Measurements from ENCODE around the gene GOLM1.
"Not testable (repeated sequence)": the region's sequence is repeated elsewhere in the genome, so short reads cannot be mapped to it uniquely, and the experiment has no call there.

The GOLM1 gene

DNA sequence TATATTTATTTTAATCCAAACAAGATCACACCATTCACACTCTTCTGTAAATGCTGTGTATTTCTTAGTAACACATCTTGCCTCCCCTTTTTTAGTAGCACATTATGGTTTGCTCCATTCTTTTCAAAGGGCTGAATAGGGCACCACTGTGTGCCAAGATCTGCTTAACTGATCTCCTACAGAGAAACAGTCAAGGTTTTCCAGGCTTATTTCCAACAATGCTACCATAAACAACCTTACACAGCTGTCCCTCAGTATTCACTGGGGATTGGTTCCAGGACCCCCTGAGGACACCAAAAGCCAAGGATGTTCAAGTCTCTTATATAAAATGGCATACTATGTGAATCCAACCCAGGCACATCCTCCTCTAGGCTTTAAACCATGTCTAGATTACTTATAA, 16.5 kb downstream of the GOLM1 start:
- no peak for DNase-seq (ENCODE audit: low read depth in 2 of 2)

DNA sequence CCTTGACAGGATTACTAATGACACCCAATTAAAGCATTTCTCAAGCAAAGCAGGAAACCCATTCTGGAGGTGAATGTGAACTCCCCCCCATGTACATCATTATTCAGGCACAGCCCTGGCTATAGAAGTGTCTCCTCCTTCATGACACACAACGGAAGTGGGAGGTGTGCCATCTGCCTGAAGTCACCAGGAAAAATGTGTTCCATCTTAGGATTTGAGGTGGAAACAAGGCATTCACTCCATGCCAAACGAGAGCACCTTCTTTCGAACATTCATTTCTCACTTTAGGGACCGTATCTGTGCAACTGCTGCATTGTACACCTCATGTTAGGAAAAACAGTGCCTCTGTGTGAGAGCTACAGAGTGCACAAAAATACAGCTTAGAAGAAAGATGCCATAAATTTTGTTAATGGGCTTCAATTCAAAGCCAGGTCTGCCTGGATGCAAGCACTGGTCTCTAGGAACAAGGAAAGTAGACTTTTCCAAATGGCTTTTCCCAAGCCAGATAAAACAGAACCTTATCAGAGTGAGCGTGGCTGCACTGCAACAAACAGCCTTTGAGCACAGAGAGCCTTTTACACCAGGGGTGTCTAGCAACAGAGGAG, 19.4 kb downstream of the GOLM1 start:
- DNase-seq (ENCODE audit: low read depth in 2 of 2): no peak

DNA sequence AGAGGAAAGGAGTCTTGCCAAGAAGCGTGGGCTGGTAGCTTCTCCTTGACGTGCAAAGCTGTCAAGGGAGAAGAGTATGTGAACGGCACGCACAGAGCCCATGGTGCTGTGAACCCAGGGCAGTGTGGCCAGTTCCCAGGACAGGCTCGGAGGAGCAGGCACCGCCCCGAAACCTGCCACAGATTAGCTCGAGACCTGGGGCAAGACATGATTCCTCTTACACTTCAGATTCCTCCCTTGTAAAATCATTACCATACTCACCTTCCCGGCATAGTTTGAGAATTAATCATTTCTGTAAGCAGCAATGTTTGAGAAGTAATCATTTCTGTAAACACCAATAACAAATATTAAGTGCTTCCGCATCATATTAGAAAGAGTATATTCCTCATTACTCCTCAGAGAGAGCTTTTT, 19.9 kb downstream of the GOLM1 start:
- DNase-seq (ENCODE audit: low read depth in 2 of 2): no peak

DNA sequence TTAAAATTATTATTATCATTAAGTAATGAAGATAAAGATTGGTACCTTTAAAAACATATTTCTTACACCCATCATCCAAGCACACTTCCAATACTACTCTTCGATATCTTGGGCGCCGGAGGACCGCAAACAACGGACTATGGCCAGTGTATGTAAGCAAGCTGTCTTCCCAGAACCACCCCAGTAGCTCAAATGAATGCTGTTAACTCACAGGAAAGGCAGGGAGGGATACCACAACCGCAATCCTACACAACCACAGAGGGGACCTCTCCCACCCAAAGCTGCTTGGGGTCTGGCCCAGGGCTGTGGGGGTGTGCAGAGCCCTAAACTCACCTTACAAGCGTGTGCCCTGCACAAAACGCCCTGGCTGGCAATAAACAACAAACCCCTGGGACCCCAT, 20.6 kb downstream of the GOLM1 start:
- DNase-seq (ENCODE audit: low read depth in 2 of 2): no peak

DNA sequence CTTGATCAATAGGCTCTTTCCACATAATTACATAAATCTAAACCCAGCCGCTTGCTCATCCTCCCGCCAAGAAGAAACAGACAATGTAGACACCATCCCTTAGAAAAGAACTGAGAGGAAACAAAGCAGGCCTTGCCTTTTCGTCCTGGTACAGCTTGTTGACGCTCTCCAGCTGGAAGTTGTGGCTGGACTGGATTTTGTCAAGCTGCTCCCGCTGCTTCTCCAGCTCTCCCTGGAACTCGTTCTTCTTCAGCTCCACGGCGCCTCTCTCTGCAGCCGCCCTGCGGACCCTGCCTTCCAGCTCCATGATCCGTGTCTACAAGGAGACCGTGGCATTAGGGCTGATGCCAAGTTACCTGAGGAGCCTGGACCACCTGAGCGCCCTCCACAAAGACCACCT, 22.1 kb downstream of the GOLM1 start:
- no peak for DNase-seq (ENCODE audit: low read depth in 2 of 2)

DNA sequence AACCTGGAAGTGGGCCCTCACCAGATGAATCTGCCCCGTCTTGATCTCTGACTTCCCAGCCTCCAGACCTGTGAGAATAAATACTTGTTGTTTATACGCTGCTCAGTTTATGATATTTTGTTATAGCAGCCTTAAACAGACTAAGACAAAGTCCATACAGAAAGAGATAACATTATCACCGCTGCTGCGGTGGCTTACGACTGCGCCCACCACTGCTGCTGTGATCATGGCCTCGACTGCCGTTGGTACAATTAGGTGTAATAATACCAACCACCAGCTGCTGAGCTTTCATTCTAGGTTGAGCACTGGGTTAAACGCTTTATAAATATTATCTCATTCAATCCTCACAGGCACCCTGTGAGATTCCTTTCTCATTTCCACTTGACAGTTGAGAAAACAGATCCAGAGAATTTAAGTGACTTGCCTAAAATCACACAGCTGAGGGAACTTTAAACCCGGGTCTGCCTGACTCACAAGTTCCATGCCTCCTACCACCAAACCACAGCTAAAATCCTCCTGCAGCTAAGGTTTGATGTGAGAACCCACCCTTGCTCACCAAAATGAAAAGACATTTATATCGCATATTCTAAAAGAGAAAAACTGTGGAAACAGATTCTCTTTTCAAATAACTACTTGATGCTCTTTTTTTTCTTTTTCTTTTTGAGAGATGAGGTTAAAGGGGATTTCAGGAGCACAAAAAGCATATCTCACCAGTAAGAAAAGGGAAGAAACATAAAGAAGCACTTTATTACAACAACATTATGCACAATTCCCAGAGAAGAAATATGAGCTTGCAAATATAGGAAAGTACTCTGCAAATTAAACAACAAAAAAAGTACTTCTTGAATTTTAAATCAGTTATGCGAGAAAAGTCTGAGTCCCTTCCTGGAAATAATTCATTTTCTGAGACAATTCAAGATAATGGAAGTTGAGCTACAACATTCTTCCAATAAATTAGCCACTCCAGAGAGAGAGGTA, 23.9 kb downstream of the GOLM1 start:
- no peak for DNase-seq (ENCODE audit: low read depth in 2 of 2)

DNA sequence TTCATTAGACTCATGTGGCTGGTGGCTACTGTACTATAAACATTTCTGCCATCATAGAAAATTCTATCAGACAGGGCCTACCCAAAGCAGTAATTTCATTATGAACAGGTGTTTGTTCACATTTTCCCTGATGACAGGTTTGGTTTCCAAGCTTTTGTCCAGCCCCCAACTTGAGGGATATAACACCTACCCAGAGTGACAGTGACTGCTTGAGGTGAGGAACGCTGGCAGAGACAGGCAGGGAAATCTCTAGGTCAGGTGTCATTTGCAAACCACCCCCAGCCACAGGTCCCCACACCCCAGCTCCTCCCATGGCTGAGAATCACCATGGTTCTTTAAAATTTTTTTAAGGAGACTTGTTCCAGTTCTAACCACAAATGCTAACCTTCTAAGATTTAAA, 25.5 kb downstream of the GOLM1 start:
- no peak for DNase-seq (ENCODE audit: low read depth in 2 of 2)

DNA sequence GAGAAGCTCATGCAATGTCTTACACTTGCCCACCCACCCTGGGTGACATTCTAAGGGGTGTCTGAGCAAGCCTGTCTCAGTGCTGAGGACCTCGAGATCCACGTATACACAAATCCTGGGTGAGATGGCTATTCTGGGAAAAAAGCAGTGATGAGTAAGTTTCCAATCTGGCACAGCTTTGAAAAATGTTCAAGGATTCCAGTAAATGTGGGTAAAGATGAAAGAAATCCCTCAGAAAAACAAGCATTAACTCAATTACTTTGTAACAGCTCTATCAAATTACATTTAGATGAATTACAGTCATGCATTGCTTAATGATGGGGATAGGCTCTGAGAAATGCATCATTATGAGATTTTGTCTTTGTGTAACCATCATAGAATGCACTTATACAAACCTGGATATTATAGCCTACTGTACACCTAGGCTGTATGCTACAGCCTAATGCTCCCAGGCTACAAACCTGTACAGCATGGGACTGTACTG, 26.9 kb downstream of the GOLM1 start:
- DNase-seq (ENCODE audit: low read depth in 2 of 2): no peak

DNA sequence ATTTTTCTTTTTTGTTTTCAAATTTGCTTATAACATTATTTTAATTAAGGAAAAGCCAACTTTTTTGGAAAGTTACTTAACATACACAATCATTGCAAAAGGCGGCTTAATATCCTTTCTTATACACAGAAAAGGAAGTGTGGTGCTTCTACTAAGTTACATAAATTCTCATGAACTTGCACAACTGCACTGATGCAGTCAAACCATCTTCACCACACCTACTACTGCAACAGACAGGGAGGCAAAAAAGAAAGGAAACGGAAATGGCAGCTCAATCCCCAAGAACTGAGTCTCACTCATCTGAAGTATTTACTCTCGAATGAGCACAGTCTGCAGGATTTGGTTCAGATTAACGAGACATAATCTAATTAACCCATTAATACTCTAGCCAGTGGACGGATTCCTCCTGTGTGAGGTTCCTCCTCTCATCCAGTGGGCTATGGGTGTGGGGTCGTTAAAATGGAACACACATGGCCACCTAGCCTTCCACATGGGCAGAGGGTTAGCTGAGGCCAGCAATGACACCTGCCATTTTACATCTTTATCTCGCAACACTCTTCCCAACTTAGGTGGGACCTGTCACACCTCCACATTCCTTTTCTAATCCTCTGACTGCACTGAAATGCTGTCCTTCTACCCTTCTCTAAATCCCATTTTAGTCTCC, 30.0 kb downstream of the GOLM1 start:
- no peak for DNase-seq (ENCODE audit: low read depth in 2 of 2)

DNA sequence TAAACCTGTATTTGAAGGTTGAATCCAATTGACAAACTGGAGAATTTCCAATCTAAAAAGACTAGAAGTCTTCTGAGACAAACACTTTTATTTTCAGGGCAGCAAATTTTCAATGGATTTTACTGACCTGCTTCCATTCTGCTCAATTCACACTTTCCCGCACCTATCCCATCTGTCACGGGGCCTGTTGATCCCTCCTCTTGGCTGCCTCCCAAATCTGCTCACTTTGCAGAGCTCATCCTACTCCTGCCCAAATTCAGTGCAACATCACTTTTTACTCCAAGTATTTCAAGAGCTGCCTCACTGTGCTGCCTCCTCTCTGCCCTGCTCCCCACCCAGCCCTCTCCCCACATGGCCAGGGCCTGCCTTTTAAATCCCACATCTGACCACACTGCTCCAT, 35.1 kb downstream of the GOLM1 start:
- DNase-seq (ENCODE audit: low read depth in 2 of 2): no peak

DNA sequence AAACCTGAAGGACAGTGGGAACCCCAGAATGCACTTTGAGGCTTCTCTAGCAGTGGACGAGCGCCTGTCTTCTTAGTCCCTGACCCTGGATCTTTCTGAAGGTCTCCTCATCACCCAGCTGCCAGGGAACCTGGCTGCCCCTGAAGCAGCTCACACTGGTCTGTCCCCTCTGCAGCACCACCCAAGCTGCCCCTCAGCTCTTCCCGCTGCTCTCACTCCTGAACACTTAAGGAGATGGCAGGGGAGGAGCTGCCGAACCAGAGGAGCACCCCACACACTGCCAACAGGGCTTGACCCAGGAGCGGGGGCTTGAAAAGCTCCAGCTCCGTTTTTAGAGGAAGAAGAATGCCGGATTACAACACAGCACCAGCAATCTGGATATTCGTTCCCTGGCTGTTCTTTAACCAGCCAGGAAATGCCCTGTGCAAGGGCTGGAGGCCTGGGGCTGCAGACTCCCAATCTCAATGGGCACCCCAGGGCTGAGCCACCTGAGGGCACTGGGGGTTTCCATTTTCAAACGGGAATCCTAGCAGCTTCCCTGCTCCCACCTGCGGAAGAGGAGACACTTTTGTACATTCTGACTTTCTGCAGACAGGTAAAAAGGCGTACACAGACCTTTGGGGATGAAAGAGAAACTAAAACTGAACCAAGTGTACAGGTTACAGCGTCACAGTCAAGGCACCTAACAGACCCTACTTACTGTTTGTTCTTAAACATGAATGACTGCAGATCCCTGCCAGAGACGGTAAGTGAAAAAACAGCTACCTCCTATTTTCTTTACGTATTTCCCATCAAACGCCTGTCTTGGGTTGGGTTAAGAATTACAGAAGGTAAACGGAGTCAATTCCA, 36.3 kb downstream of the GOLM1 start:
- DNase-seq (ENCODE audit: low read depth in 2 of 2): no peak

DNA sequence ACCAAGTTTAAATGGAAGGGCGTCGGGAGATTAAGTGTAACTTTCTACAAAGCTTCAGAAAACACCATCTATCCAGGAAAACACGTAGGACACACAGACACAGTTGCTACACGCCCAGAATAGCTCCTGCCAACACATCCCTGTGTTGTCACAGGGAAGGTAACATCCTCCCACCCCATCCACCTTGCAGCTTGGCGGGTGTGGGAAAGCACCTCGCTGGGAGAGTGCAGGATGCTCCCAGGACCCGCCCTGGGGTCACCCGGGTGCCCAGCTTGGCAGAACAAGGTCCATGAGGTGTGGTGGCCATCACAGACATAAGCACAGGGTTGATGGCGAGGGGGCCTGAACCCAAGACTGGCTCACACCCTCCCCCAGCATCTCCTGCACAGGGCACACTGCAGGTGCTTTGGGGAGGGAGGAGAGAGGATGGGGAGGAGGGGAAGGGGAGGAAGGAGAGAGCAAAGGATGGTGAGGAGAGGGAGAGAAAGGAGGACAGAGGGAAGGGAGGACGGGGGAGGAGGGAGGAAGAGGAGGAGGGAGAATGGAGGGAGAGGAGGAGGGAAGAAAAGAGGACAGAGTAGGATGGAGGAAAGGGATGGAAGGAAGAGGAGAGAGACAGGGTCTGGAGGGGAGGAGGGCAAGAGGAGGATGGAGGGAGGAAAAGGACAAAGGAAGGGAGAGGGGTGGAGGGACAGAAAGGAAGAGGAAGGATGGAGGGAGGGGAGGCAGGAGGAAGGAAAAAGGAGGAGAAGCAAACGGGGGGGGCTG, 37.2 kb downstream of the GOLM1 start:
- DNase-seq (ENCODE audit: low read depth in 2 of 2): no peak

DNA sequence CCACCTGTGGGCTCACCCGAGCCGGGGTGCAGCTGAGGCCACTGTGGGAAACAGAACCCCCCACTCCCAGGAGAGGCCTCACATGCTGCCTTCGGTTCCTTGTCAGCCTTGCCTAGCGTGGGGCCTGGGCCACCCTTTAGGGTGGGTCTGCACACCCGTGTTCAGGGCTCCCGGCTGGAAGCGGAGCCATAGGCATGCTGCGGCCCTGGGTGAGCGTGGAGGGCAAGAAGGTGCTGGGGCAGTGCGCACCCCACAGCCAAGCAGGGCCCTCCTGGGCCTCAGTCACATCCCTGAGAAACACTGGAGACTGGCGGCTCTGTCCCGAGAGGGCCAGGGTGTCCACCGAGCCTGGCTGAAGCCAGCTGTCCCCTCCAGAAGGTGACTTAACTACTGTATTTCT, 41.9 kb downstream of the GOLM1 start:
- no peak for DNase-seq (ENCODE audit: low read depth in 2 of 2)

DNA sequence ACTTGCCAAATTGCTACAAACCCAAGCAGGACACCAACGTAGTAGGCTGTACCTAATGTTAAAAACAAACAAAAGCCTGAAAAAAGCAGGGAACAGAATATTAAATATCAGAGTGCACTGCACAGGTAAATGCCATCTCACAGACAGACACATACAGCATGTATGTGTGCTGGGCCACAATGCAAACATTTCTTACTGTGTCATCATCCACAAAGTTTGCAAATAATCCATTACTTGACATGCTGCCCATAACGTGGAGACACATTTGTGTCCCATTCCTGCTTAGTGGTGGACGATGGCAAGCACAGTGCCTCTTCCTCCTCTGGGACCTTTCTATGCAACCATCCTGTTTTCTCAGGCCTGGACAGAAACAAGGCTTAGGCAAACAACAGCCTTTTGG, 44.7 kb downstream of the GOLM1 start:
- DNase-seq (ENCODE audit: low read depth in 2 of 2): no peak

DNA sequence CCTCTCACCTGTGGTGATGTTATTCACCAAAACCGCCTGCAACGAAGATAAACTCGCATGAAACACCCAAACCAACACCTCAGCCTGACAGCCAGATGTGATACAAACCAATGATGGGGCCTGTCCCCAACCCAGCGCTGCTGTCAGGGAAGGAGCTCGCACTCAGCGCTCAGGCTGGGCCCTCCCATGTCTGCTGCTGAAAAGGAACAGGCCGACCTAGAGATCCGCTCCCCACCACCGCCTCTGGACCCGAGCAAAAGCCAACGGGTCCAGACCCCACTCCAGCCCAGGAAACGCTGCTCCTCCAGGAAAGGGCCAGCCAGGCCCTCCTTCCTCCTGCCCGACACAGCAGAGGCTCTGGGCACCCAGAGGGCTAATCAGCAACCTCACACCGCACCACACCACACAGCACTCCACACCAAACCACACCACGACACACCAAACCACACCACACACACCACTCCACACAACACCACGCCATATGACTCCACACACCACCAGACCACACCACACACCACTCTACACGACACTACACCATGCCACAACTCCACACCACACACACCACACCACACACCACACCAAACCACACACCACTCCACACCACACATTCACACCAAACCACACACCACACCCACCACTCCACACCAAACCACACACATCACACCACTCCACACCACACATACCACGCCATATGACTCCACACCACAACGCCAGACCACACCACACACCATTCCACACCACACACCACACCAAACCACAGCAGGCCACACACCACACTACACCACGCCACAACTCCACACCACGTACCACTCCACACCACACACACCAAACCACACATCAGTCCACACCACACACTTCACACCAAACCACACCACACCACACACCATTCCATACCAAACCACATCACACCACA, 46.5 kb downstream of the GOLM1 start:
- no peak for DNase-seq (ENCODE audit: low read depth in 2 of 2)

DNA sequence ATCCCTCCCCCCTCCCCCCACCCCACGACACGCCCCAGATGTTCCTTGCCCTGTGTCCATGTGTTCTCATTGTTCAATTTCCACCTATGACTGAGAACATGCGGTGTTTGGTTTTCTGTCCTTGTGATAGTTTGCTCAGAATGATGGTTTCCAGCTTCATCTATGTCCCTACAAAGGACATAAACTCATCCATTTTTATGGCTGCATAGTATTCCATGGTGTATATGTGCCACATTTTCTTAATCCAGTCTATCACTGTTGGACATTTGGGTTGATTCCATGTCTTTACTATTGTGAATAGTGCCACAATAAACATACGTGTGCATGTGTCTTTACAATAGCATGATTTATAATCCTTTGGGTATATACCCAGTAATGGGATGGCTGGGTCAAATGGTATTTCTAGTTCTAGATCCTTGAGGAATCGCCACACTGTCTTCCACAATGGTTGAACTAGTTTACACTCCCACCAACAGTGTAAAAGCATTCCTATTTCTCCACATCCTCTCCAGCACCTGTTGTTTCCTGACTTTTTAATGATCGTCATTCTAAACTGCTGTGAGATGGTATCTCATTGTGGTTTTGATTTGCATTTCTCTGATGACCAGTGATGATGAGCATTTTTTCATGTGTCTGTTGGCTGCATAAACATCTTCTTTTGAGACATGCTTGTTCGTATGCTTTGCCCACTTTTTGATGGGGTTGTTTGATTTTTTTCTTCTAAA, 51.2 kb downstream of the GOLM1 start:
- DNase-seq (ENCODE audit: low read depth in 2 of 2): not testable (repeated sequence)

DNA sequence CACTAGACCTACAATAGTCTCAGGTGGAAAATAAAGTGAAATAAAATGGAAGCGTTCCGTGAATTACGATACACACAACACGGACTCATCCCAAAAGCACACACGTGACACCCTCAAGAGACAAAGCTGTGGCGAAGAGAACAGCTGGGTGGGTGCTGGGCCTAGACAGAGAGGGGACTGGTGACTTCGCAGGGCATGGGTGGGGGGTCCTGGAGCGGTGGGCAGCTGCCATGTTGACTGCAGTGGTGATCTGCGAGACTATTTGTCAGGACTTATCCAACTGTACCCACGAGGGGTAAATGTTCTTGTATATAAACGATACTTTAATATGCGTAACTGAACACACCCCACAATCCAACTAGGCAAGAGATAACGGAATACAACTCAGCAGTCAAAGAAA, 52.0 kb downstream of the GOLM1 start:
- no peak for DNase-seq (ENCODE audit: low read depth in 2 of 2)

DNA sequence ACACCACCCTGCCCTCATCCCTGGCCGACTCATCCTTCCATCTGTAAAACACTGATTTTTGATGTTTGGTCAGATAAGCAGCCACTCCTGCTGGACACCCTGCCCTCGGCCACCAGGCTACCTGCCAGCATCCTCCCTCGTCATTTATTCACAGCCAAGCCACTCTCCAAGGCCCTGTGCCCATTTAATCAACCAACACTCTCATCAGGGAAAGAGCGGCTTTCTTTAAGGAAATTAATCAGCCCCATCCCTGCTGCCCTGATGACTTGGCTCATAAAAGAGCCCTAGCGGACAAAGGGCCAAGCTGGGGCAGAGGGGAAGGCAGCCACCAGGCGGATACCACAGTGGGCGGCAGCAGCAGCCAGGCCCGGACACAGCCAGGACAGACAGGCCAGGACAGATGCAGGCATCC, 52.4 kb downstream of the GOLM1 start:
- no peak for DNase-seq (ENCODE audit: low read depth in 2 of 2)

DNA sequence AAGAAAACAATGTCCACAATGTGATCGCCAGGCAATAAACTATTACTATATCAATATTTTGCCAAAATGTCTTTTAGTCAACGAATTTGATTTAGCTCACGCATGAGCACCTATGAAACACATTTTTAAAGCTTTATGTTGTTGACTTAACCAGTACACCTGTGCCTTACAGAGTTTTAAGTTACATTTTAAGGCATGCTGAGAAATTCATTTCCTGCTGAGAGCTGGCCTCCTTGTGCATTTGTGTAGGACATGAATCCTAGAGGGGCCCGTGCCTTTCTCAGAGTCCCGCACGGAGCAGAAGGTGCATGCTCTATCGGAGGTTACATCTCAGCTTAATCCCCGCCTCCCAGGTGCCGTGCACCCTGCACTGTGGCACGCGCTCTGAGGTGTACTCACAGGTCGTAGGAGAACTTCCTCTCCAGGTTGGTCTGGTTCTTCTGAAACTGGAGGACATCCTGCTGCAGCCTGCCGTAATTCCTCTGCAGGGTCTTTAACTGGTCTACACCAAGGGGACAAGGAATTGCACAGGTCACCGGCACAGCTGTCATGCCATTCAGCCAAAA, 53.2 kb downstream of the GOLM1 start:
- DNase-seq (ENCODE audit: low read depth in 2 of 2): no peak

Measured in activated CD4-positive, alpha-beta T cell treated with anti-CD3 and anti-CD28 coated beads for 24 hours (primary cell).